Omental fat pad (tissue), 4 donors: ENCODE measurements around the gene LRRC26. TPM values are rescaled to one million over a fixed set of nuclear protein-coding genes. Genes with fewer than 3 reads are reported as not detected.

ENCODE experiments used
- ATAC-seq: fragments of 150-250 bp; one replicate; pipeline ENCODE4 v1.9.1; 2016; ENCODE audit warnings: mild to moderate bottlenecking, moderate library complexity; ENCODE audit not compliant: low FRiP score
- DNase-seq: peaks from one replicate; pipeline ENCODE4 v3.0.0-alpha.2; 2019; ENCODE audit warnings: low spot score
- CTCF ChIP-seq, 3 donors: fragments of 450-650 bp; IDR thresholded peaks; one replicate each; pipeline ENCODE4 v1.5.1; 2016 to 2017; ENCODE audit warnings: antibody characterized with exemption in 3 of 3, mild to moderate bottlenecking in 3 of 3, moderate library complexity in 2 of 3
- total RNA-seq, 4 donors: library from RNA; depleted of rRNA; stranded (reverse); fragments of >200 nt; gene quantifications; one replicate each; pipeline ENCODE4 v1.1.0, GENCODE V29; 2016

Gene LRRC26
- total RNA-seq, 4 donors from 2014 or later, result not detected

- no peak for TF ChIP-seq CTCF (IDR thresholded peaks at IDR 0.05)
- ATAC-seq (no peak), DNase-seq (no peak)
Measured at GRCh38 chr9:137158625-137159024, 11.2 kb downstream of the LRRC26 start.

- DNase-seq, result no peak
- no peak for ATAC-seq
- no peak for TF ChIP-seq CTCF (IDR thresholded peaks at IDR 0.05)
Measured at GRCh38 chr9:137157618-137158415, 12.0 kb downstream of the LRRC26 start.

GRCh38 chr9:137156567-137157375 is 13.1 kb downstream of the LRRC26 start:
- DNase-seq (no peak), ATAC-seq (no peak)
- TF ChIP-seq CTCF (IDR thresholded peaks at IDR 0.05), result no peak

- DNase-seq (no peak), ATAC-seq (no peak)
- TF ChIP-seq CTCF (IDR thresholded peaks at IDR 0.05), result no peak
Measured at GRCh38 chr9:137152844-137153405, 16.9 kb downstream of the LRRC26 start.

- ATAC-seq (no peak), DNase-seq (no peak)
- TF ChIP-seq CTCF (IDR thresholded peaks at IDR 0.05), result no peak
Measured at GRCh38 chr9:137150617-137151457, 19.0 kb downstream of the LRRC26 start.

- no peak for TF ChIP-seq CTCF (IDR thresholded peaks at IDR 0.05)
- no peak for DNase-seq
- no peak for ATAC-seq
Measured at GRCh38 chr9:137149942-137150616, 19.8 kb downstream of the LRRC26 start.
